DOHH2 (cell line): ENCODE results near the gene RLN3.

ENCODE experiments used
- EZH2phosphoT487 ChIP-seq: fragments of 200-600 bp; sonication (generic); IDR thresholded peaks from 2 replicates; pipeline ENCODE4 v1.6.1; 2017; ENCODE audit warnings: borderline replicate concordance, mild to moderate bottlenecking, antibody characterized with exemption, low read length, moderate library complexity, mixed read lengths
- TF ChIP-seq, protein P1 (sequence below): fragments of 200-600 bp; sonication (generic); IDR thresholded peaks from one replicate; pipeline ENCODE4 v1.5.1; 2014; ENCODE audit warnings: antibody characterized with exemption, mild to moderate bottlenecking, low read depth, low read length; ENCODE audit not compliant: poor library complexity, severe bottlenecking

DNA sequence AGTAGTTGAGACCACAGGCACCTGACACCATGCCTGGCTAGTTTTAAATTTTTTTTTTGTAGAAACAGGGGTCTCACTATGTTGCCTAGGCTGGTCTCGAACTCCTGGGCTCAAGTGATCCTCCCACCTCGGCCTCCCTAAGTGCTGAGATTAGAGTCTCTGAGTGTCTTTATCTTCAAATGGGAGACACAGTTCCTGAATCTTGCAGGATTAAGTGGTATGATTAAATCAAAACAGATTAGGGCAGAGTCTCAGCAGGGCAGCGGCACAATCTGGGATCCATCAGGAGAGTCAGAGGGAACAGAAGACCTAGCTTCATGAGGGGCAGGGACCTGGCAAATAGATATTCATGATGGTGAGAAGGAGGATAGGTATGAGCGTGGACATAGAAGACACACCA, 953 bp downstream of the RLN3 start:
- TF ChIP-seq, protein P1, sequence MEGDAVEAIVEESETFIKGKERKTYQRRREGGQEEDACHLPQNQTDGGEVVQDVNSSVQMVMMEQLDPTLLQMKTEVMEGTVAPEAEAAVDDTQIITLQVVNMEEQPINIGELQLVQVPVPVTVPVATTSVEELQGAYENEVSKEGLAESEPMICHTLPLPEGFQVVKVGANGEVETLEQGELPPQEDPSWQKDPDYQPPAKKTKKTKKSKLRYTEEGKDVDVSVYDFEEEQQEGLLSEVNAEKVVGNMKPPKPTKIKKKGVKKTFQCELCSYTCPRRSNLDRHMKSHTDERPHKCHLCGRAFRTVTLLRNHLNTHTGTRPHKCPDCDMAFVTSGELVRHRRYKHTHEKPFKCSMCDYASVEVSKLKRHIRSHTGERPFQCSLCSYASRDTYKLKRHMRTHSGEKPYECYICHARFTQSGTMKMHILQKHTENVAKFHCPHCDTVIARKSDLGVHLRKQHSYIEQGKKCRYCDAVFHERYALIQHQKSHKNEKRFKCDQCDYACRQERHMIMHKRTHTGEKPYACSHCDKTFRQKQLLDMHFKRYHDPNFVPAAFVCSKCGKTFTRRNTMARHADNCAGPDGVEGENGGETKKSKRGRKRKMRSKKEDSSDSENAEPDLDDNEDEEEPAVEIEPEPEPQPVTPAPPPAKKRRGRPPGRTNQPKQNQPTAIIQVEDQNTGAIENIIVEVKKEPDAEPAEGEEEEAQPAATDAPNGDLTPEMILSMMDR, result no peak
- no peak for TF ChIP-seq EZH2phosphoT487
